Neural cell (in vitro differentiated cells): ENCODE results near the gene ATL1.

Experiments used
- CTCF ChIP-seq: fragments of 450-650 bp; IDR thresholded peaks from 2 replicates; pipeline ENCODE4 v1.5.1; 2014; ENCODE audit warnings: antibody characterized with exemption, mild to moderate bottlenecking, moderate library complexity; ENCODE audit not compliant: poor library complexity, severe bottlenecking
- EP300 ChIP-seq: fragments of 450-650 bp; conservative IDR thresholded peaks from 2 replicates; pipeline ENCODE4 v1.6.1; 2014; ENCODE audit warnings: antibody characterized with exemption, mild to moderate bottlenecking, moderate library complexity; ENCODE audit not compliant: poor library complexity, severe bottlenecking
- EZH2 ChIP-seq: fragments of 200-600, 300-800 bp; shearing (Covaris generic), sonication (generic); IDR thresholded peaks from 2 replicates; pipeline ENCODE4 v1.6.1; 2014; ENCODE audit warnings: antibody characterized with exemption, low read length, borderline replicate concordance, mild to moderate bottlenecking; ENCODE audit not compliant: insufficient read depth, poor library complexity, severe bottlenecking
- MXI1 ChIP-seq: fragments of 450-650 bp; conservative IDR thresholded peaks from 2 replicates; pipeline ENCODE4 v1.6.1; 2014; ENCODE audit warnings: antibody characterized with exemption, mild to moderate bottlenecking; ENCODE audit not compliant: poor library complexity, severe bottlenecking
- POLR2AphosphoS5 ChIP-seq: IDR thresholded peaks from 2 replicates; pipeline ENCODE4 v1.6.1; 2012
- RAD21 ChIP-seq: fragments of 450-650 bp; conservative IDR thresholded peaks from 2 replicates; pipeline ENCODE4 v1.6.1; 2014; ENCODE audit warnings: antibody characterized with exemption, mild to moderate bottlenecking, moderate library complexity
- TAF1 ChIP-seq: IDR thresholded peaks from 2 replicates; pipeline ENCODE4 v1.6.1; 2012; ENCODE audit warnings: low read depth

DNA sequence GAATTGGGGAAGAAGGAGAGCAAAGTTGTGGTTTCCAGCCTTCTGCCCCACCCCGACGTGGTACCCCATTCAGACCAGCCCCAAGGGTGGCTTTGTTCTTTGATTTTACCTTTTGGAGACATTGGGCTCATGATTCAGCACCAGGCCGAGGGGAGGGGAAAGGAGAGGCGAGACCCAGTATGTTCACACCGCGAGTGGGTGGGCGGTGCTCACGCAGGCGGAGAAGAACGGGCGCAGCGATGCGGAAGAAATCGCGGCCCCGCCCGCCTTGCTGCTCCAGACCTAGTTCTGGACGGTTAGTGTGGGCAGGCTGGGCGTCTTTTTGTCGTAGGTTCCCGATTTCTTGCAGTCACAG lies 963 bp downstream of the ATL1 start:
- TF ChIP-seq CTCF (no peak), RAD21 (peak; percentile 17), EZH2 (no peak), POLR2AphosphoS5 (peak; percentile 92), EP300 (no peak), MXI1 (no peak), TAF1 (peak; percentile 15)
